Measurements from ENCODE around the gene MAB21L4. TPM values are rescaled to one million over a fixed set of nuclear protein-coding genes. Genes with fewer than 3 reads are reported as not detected.

MAB21L4 gene
- total RNA-seq, 1 experiment from 2014 or later = 69.9 TPM

DNA sequence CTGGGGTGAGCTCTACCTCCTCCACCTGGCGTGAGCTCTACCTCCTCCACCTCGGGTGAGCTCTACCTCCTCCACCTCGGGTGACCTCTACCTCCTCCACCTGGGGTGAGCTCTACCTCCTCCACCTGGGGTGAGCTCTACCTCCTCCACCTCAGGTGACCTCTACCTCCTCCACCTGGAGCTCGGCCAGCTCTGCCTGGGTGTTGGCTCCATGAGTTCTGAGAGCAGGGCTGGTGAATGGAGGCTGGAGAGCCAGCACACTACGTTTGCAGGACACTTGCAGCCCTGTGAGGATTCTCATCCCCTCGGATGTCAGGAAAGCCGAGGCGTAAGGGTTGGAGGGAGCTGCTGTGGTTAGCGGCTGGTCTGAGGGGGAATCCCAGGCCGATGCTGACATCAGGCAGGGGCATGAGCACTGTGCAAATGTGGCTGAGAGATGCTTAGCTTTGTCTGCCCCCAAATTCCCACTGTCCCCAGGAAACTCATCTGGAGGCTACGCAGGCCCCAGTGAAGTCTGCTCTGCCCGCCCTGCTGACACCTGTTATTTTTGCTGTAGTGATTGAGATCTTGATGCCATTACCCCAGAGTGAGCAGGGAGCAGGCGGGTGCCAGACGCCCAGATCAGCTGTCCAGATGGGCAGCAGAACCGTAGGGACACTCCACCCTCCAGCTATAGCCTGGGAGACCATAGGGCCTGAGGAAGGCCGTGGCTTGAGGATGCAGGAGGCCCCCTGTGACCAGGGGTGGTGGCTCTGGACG, 13.4 kb upstream of the MAB21L4 start:
- intact Hi-C loops (cut with micrococcal nuclease; ENCODE audit: unreplicated experiment) = no loop called here

DNA sequence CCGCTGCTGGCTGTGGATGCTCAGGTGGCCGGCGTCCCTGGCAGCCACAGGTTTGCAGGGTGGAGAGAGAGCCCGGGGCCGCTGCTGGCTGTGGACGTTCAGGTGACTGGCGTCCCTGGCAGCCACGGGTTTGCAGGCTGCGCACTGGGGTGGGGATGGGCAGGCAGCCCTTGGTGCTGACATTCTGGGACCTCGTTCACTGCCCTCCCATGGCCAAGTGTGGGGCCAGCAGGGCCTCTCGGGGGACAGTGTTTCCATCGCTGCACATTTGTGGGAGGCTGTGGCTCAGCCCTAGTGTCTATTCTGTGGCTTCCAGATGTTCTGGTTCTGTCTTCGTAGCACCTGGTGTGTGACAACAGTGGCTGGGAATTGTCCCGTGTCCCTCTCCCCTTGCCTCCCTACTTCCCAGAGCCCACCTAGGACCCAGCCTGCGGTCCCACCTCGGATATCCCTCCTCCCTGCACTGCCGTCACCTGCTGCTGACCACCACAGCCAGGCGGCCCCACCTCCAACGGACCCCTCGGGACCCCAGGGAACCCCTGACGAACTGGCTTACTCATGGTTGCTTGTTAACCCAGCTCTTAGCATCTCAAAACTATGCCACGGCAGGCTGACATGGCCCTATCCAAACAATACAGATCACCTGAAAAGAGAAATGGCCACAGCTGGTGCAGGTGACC, 11.1 kb upstream of the MAB21L4 start:
- Histone ChIP-seq H3K27me3 (replicated peaks; ENCODE audit: control insufficient read depth, insufficient read depth, low read length) (no peaks in the 10 kb centered on the region), H3K36me3 (ENCODE audit: control insufficient read depth, insufficient read depth, low read length) (no peaks in the 10 kb centered on the region), H3K4me3 (ENCODE audit: low read depth, low read length) (no peak overlapping the region), H3K4me1 (peaks cover 14% of the 10 kb centered on the region), H3K9me3 (no peaks in the 10 kb centered on the region)
- Mint-ChIP-seq H3K27ac (ENCODE audit: unreplicated experiment) (no peak overlapping the region), H3K4me3 (ENCODE audit: unreplicated experiment) (no peak overlapping the region), H3K27me3 (ENCODE audit: insufficient read depth, unreplicated experiment) (peaks cover 6% of the 10 kb centered on the region), H3K9me3 (ENCODE audit: unreplicated experiment) (no peaks in the 10 kb centered on the region), H3K36me3 (ENCODE audit: insufficient read depth, unreplicated experiment) (peaks cover 15% of the 10 kb centered on the region), H3K4me1 (ENCODE audit: low read depth, unreplicated experiment) (peaks cover 10% of the 10 kb centered on the region)
- DNase-seq = no peak
- POLR2A ChIA-PET = no interaction called here
- TF ChIP-seq, protein P1, sequence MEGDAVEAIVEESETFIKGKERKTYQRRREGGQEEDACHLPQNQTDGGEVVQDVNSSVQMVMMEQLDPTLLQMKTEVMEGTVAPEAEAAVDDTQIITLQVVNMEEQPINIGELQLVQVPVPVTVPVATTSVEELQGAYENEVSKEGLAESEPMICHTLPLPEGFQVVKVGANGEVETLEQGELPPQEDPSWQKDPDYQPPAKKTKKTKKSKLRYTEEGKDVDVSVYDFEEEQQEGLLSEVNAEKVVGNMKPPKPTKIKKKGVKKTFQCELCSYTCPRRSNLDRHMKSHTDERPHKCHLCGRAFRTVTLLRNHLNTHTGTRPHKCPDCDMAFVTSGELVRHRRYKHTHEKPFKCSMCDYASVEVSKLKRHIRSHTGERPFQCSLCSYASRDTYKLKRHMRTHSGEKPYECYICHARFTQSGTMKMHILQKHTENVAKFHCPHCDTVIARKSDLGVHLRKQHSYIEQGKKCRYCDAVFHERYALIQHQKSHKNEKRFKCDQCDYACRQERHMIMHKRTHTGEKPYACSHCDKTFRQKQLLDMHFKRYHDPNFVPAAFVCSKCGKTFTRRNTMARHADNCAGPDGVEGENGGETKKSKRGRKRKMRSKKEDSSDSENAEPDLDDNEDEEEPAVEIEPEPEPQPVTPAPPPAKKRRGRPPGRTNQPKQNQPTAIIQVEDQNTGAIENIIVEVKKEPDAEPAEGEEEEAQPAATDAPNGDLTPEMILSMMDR (IDR thresholded peaks at IDR 0.05; ENCODE audit: insufficient read depth in 1 of 2, low read depth in 1 of 2, low read length in 1 of 2, severe bottlenecking in 1 of 2, unreplicated experiment in 1 of 2) = no peak
- CTCF ChIA-PET = no interaction called here
- intact Hi-C loops (cut with micrococcal nuclease; ENCODE audit: unreplicated experiment) = no loop called here
- no TSS peak for BruUV-seq (replicated peaks)

More for the DNA sequence above, 13.4 kb upstream of the MAB21L4 start:
- TF ChIP-seq, protein P1 (IDR thresholded peaks at IDR 0.05; ENCODE audit: insufficient read depth in 1 of 2, low read depth in 1 of 2, low read length in 1 of 2, severe bottlenecking in 1 of 2, unreplicated experiment in 1 of 2) = no peak
- H3K36me3 ChIP-seq (ENCODE audit: control insufficient read depth, insufficient read depth, low read length) = no peaks in the 10 kb centered on the region
- H3K27me3 Mint-ChIP-seq (ENCODE audit: insufficient read depth, unreplicated experiment) = peaks cover 6% of the 10 kb centered on the region
- no peak overlapping the region for H3K27ac Mint-ChIP-seq (ENCODE audit: unreplicated experiment)
- no peaks in the 10 kb centered on the region for H3K9me3 ChIP-seq
- no peaks in the 10 kb centered on the region for H3K4me1 Mint-ChIP-seq (ENCODE audit: low read depth, unreplicated experiment)
- H3K27me3 ChIP-seq (replicated peaks; ENCODE audit: control insufficient read depth, insufficient read depth, low read length) = no peaks in the 10 kb centered on the region
- POLR2A ChIA-PET = no interaction called here
- H3K4me3 ChIP-seq (ENCODE audit: low read depth, low read length) = no peak overlapping the region
- no peaks in the 10 kb centered on the region for H3K4me1 ChIP-seq
- DNase-seq = no peak
- CTCF ChIA-PET = no interaction called here
- H3K4me3 Mint-ChIP-seq (ENCODE audit: unreplicated experiment) = no peak overlapping the region
- H3K9me3 Mint-ChIP-seq (ENCODE audit: unreplicated experiment) = no peaks in the 10 kb centered on the region
- no TSS peak for BruUV-seq (replicated peaks)
- H3K36me3 Mint-ChIP-seq (ENCODE audit: insufficient read depth, unreplicated experiment) = no peaks in the 10 kb centered on the region

DNA sequence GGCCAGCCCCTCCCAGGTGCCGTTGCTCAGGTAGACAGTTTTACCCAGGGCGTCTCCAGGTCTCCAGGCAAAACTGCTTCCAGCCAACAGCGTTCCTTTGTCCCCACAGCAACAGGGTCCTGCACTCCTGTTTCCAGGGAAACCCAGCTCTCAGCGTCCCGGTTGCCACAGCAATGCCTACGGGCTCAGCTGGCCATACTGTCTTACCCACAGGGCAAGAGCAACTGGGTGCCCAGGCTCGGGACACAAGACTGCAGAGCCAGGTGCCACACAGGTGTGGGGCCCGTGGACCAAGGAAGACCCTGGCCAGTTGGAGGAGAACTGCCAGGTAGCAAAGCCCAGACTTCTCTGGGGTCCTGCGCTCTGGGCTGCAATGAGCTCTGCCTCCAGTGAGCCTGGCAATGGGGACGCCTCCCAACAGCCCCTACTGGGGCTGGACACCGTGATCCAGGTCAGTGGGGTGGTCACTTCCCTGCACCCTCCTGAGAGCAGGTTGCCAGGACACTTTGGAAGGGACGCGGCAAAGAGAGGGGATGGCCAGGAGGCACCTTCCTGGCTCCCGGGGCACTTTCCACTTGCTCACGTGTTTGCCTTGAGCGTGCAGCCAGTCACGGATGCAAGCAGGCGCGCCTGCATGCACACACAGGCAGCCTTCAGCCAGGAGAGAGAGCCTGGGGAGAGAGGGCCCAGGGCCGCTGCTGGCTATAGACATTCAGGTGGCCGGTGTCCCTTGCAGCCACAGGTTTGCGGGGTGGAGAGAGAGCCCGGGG, 10.4 kb upstream of the MAB21L4 start, which contains the start of gene CROCC2:
CROCC2 (plus strand) TSS at position 196 of the 770 bp plus-strand sequence; CDS start at position 374, 178 bp downstream.
- TF ChIP-seq, protein P1 (IDR thresholded peaks at IDR 0.05; ENCODE audit: insufficient read depth in 1 of 2, low read depth in 1 of 2, low read length in 1 of 2, severe bottlenecking in 1 of 2, unreplicated experiment in 1 of 2) = no peak
- ChIA-PET POLR2A (no interaction called here), CTCF (no interaction called here)
- H3K27me3 ChIP-seq (replicated peaks; ENCODE audit: control insufficient read depth, insufficient read depth, low read length) = no peaks in the 10 kb centered on the region
- H3K4me1 ChIP-seq = peaks cover 16% of the 10 kb centered on the region
- H3K27ac Mint-ChIP-seq (ENCODE audit: unreplicated experiment) = no peak within 1 kb of the TSS
- peaks cover 15% of the 10 kb centered on the region for H3K36me3 Mint-ChIP-seq (ENCODE audit: insufficient read depth, unreplicated experiment)
- no peaks in the 10 kb centered on the region for H3K9me3 Mint-ChIP-seq (ENCODE audit: unreplicated experiment)
- no peak for DNase-seq
- H3K4me3 ChIP-seq (ENCODE audit: low read depth, low read length) = no peak within 1 kb of the TSS
- peaks cover 10% of the 10 kb centered on the region for H3K4me1 Mint-ChIP-seq (ENCODE audit: low read depth, unreplicated experiment)
- H3K36me3 ChIP-seq (ENCODE audit: control insufficient read depth, insufficient read depth, low read length) = no peaks in the 10 kb centered on the region
- H3K27me3 Mint-ChIP-seq (ENCODE audit: insufficient read depth, unreplicated experiment) = peaks cover 6% of the 10 kb centered on the region
- intact Hi-C loops (cut with micrococcal nuclease; ENCODE audit: unreplicated experiment) = no loop called here
- no peaks in the 10 kb centered on the region for H3K9me3 ChIP-seq
- no TSS peak for BruUV-seq (replicated peaks)
- no peak within 1 kb of the TSS for H3K4me3 Mint-ChIP-seq (ENCODE audit: unreplicated experiment)

Data from Caco-2 (cell line).